Thoracic aorta (tissue), 2 donors: ENCODE measurements around the gene OR2J1. TPM values are rescaled to one million over a fixed set of nuclear protein-coding genes. Genes with fewer than 3 reads are reported as not detected.

Experiments
- ATAC-seq: fragments of 150-250 bp; one replicate; pipeline ENCODE4 v1.8.0; 2017; ENCODE audit warnings: low read depth; ENCODE audit not compliant: insufficient number of reproducible peaks, low FRiP score
- DNase-seq: peaks from one replicate; pipeline ENCODE4 v3.0.0-alpha.2; 2020; ENCODE audit warnings: low spot score
- H3K27ac ChIP-seq, 2 donors: fragments of 200-600 bp; sonication (generic); 1 replicate in 1 of 2; 2 replicates in 1 of 2; pipeline ENCODE4 v1.5.1; 2016; ENCODE audit warnings: mild to moderate bottlenecking in 2 of 2, moderate library complexity in 2 of 2
- H3K27me3 ChIP-seq: fragments of 200-600 bp; sonication (generic); replicated peaks from 2 replicates; pipeline ENCODE4 v1.6.0; 2016; ENCODE audit warnings: mild to moderate bottlenecking; ENCODE audit not compliant: insufficient read depth
- H3K36me3 ChIP-seq: fragments of 200-600 bp; sonication (generic); one replicate; pipeline ENCODE4 v1.5.1; 2016
- H3K4me1 ChIP-seq, 2 donors: fragments of 200-600 bp; sonication (generic); 1 replicate in 1 of 2; 2 replicates in 1 of 2; pipeline versions ENCODE4 v1.5.1 to v1.6.0; 2016; ENCODE audit warnings: low read depth in 2 of 2, mild to moderate bottlenecking in 1 of 2; ENCODE audit not compliant: control insufficient read depth in 1 of 2
- H3K4me3 ChIP-seq: fragments of 200-600 bp; sonication (generic); 2 replicates; pipeline ENCODE4 v1.5.1; 2016; ENCODE audit warnings: mild to moderate bottlenecking
- H3K9me3 ChIP-seq: fragments of 200-600 bp; sonication (generic); 2 replicates; pipeline ENCODE4 v1.5.1; 2016
- total RNA-seq, 2 donors: library from RNA; depleted of rRNA; stranded (reverse); fragments of >200 nt; gene quantifications; one replicate each; pipeline versions ENCODE4 v1.1.0 to v1.2.3, GENCODE V29; 2016
- TF ChIP-seq, protein P1 (sequence below): fragments of 200-600 bp; sonication (generic); IDR thresholded peaks from one replicate; pipeline ENCODE4 v1.5.1; 2019; ENCODE audit warnings: antibody characterized with exemption

Gene OR2J1
- total RNA-seq, 2 donors from 2014 or later, result not detected

DNA sequence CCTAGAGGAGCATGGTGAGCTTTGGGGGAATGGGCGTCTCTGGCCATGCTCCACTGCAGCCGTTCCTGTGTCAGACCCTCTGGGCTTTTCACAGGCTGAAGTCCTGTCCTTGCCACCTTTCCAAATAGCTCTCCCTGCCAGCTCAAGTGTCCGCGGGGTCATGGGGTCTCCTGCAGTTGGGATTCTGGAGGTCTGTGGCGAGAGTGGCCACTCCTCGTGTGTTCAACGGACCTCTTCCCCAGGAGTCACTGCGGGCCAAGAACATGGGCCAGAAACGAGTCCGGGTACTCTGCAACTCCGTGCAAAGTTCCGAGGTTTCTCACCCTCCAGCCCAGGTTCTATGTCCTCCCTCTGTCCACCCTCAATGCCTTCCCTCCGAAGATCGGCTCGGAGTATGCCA is 16.8 kb upstream of the OR2J1 start:
- no peak for ATAC-seq
- H3K9me3 ChIP-seq, result no peaks in the 10 kb centered on the region
- H3K27me3 ChIP-seq, result no peaks in the 10 kb centered on the region
- TF ChIP-seq, protein P1, sequence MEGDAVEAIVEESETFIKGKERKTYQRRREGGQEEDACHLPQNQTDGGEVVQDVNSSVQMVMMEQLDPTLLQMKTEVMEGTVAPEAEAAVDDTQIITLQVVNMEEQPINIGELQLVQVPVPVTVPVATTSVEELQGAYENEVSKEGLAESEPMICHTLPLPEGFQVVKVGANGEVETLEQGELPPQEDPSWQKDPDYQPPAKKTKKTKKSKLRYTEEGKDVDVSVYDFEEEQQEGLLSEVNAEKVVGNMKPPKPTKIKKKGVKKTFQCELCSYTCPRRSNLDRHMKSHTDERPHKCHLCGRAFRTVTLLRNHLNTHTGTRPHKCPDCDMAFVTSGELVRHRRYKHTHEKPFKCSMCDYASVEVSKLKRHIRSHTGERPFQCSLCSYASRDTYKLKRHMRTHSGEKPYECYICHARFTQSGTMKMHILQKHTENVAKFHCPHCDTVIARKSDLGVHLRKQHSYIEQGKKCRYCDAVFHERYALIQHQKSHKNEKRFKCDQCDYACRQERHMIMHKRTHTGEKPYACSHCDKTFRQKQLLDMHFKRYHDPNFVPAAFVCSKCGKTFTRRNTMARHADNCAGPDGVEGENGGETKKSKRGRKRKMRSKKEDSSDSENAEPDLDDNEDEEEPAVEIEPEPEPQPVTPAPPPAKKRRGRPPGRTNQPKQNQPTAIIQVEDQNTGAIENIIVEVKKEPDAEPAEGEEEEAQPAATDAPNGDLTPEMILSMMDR, result no peak
- H3K27ac ChIP-seq, result no peak overlapping the region
- H3K4me3 ChIP-seq, result no peak overlapping the region
- DNase-seq, result no peak
- no peaks in the 10 kb centered on the region for H3K4me1 ChIP-seq
- no peaks in the 10 kb centered on the region for H3K36me3 ChIP-seq

DNA sequence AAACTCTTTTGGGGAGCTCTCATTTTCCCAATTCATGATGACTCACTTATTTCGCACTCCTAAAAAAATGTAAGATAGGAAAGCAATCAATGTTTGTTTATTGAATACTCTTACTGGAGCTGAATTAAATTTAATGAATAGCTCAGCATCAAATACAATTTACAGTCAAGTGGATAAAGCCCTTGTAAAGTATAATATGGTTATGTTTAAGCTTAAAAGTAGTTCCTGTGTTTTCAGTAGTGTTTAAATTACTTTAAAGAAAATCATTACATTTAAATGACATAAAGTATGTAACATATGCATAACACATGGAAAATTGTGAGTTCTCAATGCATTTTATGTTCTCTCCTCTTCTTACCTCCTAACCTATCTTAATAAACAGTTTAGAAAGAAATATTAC is 12.1 kb upstream of the OR2J1 start, which contains the start of gene OR2B3:
OR2B3 (minus strand) TSS at position 101 of the 400 bp plus-strand sequence; CDS start at position 36, 65 bp downstream.
- H3K27me3 ChIP-seq, result no peaks in the 10 kb centered on the region
- H3K9me3 ChIP-seq, result no peaks in the 10 kb centered on the region
- no peak within 1 kb of the TSS for H3K4me3 ChIP-seq
- H3K27ac ChIP-seq, result no peak within 1 kb of the TSS
- TF ChIP-seq, protein P1, result no peak
- no peaks in the 10 kb centered on the region for H3K4me1 ChIP-seq
- ATAC-seq (no peak), DNase-seq (no peak)
- no peaks in the 10 kb centered on the region for H3K36me3 ChIP-seq

DNA sequence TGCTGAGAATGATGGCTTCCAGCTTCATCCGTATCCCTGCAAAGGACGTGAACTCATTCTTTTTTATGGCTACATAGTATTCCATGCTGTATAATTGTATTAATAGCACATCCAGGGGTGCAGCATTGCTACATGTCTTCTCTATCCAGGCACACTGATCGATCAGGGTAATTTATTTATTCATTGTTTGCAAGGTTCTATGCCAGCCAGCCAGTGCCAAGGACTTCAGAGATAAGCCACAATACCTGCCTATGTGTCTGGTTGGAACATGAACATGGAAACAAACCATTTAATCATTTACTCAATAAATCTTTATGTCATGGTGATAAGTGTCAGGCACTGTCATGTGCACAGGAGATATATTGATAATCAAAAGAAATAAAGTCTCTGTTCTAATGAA is 6.3 kb upstream of the OR2J1 start:
- Histone ChIP-seq H3K36me3 (no peaks in the 10 kb centered on the region), H3K27me3 (no peaks in the 10 kb centered on the region), H3K4me1 (no peaks in the 10 kb centered on the region), H3K4me3 (no peak overlapping the region), H3K9me3 (no peaks in the 10 kb centered on the region), H3K27ac (no peak overlapping the region)
- no peak for ATAC-seq
- TF ChIP-seq, protein P1, result no peak
- DNase-seq, result no peak

DNA sequence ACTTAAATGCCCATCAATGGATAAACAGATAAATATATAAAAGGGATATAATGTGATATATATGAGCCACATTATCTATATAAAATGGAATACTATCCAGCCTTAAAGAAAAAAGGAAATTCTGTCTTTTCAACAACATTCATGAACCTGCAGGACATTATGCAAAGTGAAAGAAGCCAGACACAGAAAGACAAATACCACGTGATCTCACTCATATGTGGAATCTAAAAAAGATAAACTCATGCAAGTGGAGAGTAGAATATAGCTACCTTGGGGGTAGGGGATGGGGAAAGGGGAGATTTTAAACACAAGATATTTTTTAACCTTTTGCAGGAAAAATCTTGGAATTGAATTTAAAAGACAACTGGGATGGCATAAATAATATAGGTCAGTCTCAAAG is 1.5 kb upstream of the OR2J1 start:
- TF ChIP-seq, protein P1, result no peak
- H3K9me3 ChIP-seq, result no peaks in the 10 kb centered on the region
- H3K4me3 ChIP-seq, result no peak overlapping the region
- H3K27me3 ChIP-seq, result no peaks in the 10 kb centered on the region
- no peak overlapping the region for H3K27ac ChIP-seq
- DNase-seq (no peak), ATAC-seq (no peak)
- H3K4me1 ChIP-seq, result no peaks in the 10 kb centered on the region
- no peaks in the 10 kb centered on the region for H3K36me3 ChIP-seq

DNA sequence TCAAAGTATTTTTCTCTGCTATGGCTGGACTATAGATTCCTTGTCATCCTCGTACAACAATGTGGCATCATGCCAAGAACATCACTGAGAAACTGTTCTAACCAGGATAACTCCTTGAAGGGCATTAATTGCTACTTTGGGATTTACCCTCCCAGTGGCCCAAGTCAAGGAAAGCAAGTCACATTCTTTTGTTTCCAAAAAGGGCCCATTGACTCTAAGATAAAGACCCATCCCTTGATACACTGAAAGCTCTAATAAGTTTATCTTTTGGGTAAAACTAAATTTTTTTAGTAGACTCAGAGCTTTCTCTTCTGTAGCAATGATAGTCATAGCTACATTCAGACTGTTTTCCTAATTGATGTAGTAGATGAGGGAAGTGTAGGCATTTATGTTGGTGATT is 8.5 kb downstream of the OR2J1 start, which contains the start of gene OR2J3:
OR2J3 (plus strand) TSS at position 301 of the 400 bp plus-strand sequence. CDS start 3,833 bp downstream, outside the sequence.
- Histone ChIP-seq H3K4me3 (no peak within 1 kb of the TSS), H3K9me3 (no peaks in the 10 kb centered on the region), H3K36me3 (no peaks in the 10 kb centered on the region), H3K27ac (no peak within 1 kb of the TSS), H3K4me1 (no peaks in the 10 kb centered on the region), H3K27me3 (no peaks in the 10 kb centered on the region)
- TF ChIP-seq, protein P1, result no peak
- ATAC-seq (no peak), DNase-seq (no peak)
